Osteoblast (primary cell): ENCODE data around the gene NR2E1. TPM values are rescaled to one million over a fixed set of nuclear protein-coding genes. Genes with fewer than 3 reads are reported as not detected.

Experiments used
- DNase-seq: peaks from one replicate; pipeline ENCODE4 v3.0.0; 2011; ENCODE audit warnings: low spot score, mixed read lengths; ENCODE audit not compliant: insufficient read length; ENCODE audit errors: missing footprints
- H2AFZ ChIP-seq: 2 replicates; pipeline ENCODE4 v1.6.0; 2011; ENCODE audit warnings: mild to moderate bottlenecking, low read length
- H3K27ac ChIP-seq: 2 replicates; pipeline ENCODE4 v1.5.1; 2011; ENCODE audit warnings: mild to moderate bottlenecking, low read depth, low read length, moderate library complexity
- H3K27me3 ChIP-seq: 2 replicates; pipeline ENCODE4 v1.6.0; 2012; ENCODE audit warnings: mild to moderate bottlenecking, control low read depth, inconsistent platforms, low read length, moderate library complexity; ENCODE audit not compliant: insufficient read depth
- H3K36me3 ChIP-seq: 2 replicates; pipeline ENCODE4 v1.5.1; 2011; ENCODE audit warnings: mild to moderate bottlenecking, low read length, control low read depth, moderate library complexity; ENCODE audit not compliant: insufficient read depth
- H3K4me1 ChIP-seq: 2 replicates; pipeline ENCODE4 v1.5.1; 2011; ENCODE audit warnings: mild to moderate bottlenecking, low read length, control low read depth, moderate library complexity; ENCODE audit not compliant: insufficient read depth
- H3K4me2 ChIP-seq: 2 replicates; pipeline ENCODE4 v1.6.0; 2011; ENCODE audit warnings: mild to moderate bottlenecking, low read length; ENCODE audit not compliant: insufficient read depth
- H3K4me3 ChIP-seq: fragments of 200-600 bp; sonication (generic); 3 replicates; pipeline ENCODE4 v1.5.1; 2012; ENCODE audit warnings: mild to moderate bottlenecking, low read length, inconsistent platforms; ENCODE audit not compliant: insufficient read depth
- H3K79me2 ChIP-seq: 2 replicates; pipeline ENCODE4 v1.6.0; 2012; ENCODE audit warnings: mild to moderate bottlenecking, low read length, control low read depth, inconsistent platforms; ENCODE audit not compliant: insufficient read depth
- H3K9me3 ChIP-seq: 2 replicates; pipeline ENCODE4 v1.5.1; 2011; ENCODE audit warnings: low read depth, low read length, control low read depth
- H4K20me1 ChIP-seq: 2 replicates; pipeline ENCODE4 v1.6.0; 2012; ENCODE audit warnings: mild to moderate bottlenecking, low read length, control low read depth; ENCODE audit not compliant: insufficient read depth
- CTCF ChIP-seq: IDR thresholded peaks from 2 replicates; pipeline ENCODE4 v1.5.1; 2011; ENCODE audit warnings: mild to moderate bottlenecking, low read depth, low read length, moderate library complexity; ENCODE audit errors: extremely low read depth
- total RNA-seq: library from RNA; depleted of rRNA; stranded (reverse); fragments of >200 nt; gene quantifications from 2 replicates; pipeline ENCODE4 v1.2.3, GENCODE V29; 2012

NR2E1 gene
- total RNA-seq, 1 donor: not detected

GRCh38 chr6:108121612-108122011, 44.2 kb upstream of the NR2E1 start:
- no peaks in the 10 kb centered on the region for H3K9me3 ChIP-seq
- no peaks in the 10 kb centered on the region for H3K36me3 ChIP-seq
- no peak overlapping the region for H3K27ac ChIP-seq
- H3K4me2 ChIP-seq: no peak overlapping the region
- peaks cover 19% of the 10 kb centered on the region for H3K4me1 ChIP-seq
- DNase-seq: no peak
- TF ChIP-seq CTCF: no peak
- H3K27me3 ChIP-seq: peaks cover 84% of the 10 kb centered on the region
- no peak overlapping the region for H2AFZ ChIP-seq
- no peaks in the 10 kb centered on the region for H3K79me2 ChIP-seq
- no peak overlapping the region for H3K4me3 ChIP-seq
- H4K20me1 ChIP-seq: no peaks in the 10 kb centered on the region

GRCh38 chr6:108123481-108123929, 42.3 kb upstream of the NR2E1 start:
- no peak for TF ChIP-seq CTCF
- Histone ChIP-seq H3K79me2 (no peaks in the 10 kb centered on the region), H3K27me3 (peaks cover 77% of the 10 kb centered on the region), H2AFZ (no peak overlapping the region), H3K27ac (no peak overlapping the region), H3K4me3 (no peak overlapping the region), H3K9me3 (no peaks in the 10 kb centered on the region), H3K36me3 (no peaks in the 10 kb centered on the region), H4K20me1 (no peaks in the 10 kb centered on the region), H3K4me1 (peaks cover 9% of the 10 kb centered on the region), H3K4me2 (no peak overlapping the region)
- DNase-seq: no peak

- TF ChIP-seq CTCF: no peak
- H2AFZ ChIP-seq: no peak overlapping the region
- peaks cover 77% of the 10 kb centered on the region for H3K27me3 ChIP-seq
- no peak overlapping the region for H3K27ac ChIP-seq
- no peaks in the 10 kb centered on the region for H3K36me3 ChIP-seq
- no peak overlapping the region for H3K4me3 ChIP-seq
- H3K79me2 ChIP-seq: no peaks in the 10 kb centered on the region
- peaks cover 5% of the 10 kb centered on the region for H3K4me1 ChIP-seq
- no peaks in the 10 kb centered on the region for H3K9me3 ChIP-seq
- no peak for DNase-seq
- H4K20me1 ChIP-seq: no peaks in the 10 kb centered on the region
- H3K4me2 ChIP-seq: no peak overlapping the region
Measured at GRCh38 chr6:108123946-108124345, 41.9 kb upstream of the NR2E1 start.

- Histone ChIP-seq H4K20me1 (no peaks in the 10 kb centered on the region), H3K79me2 (no peaks in the 10 kb centered on the region), H3K36me3 (no peaks in the 10 kb centered on the region), H3K9me3 (no peaks in the 10 kb centered on the region), H3K4me1 (no peaks in the 10 kb centered on the region), H3K4me2 (no peak overlapping the region), H2AFZ (no peak overlapping the region), H3K4me3 (no peak overlapping the region), H3K27ac (no peak overlapping the region), H3K27me3 (peaks cover 66% of the 10 kb centered on the region)
- DNase-seq: no peak
- no peak for TF ChIP-seq CTCF
Measured at GRCh38 chr6:108127056-108127455, 38.8 kb upstream of the NR2E1 start.
